Measurements from ENCODE around the gene NIT2.

Gene NIT2

DNA sequence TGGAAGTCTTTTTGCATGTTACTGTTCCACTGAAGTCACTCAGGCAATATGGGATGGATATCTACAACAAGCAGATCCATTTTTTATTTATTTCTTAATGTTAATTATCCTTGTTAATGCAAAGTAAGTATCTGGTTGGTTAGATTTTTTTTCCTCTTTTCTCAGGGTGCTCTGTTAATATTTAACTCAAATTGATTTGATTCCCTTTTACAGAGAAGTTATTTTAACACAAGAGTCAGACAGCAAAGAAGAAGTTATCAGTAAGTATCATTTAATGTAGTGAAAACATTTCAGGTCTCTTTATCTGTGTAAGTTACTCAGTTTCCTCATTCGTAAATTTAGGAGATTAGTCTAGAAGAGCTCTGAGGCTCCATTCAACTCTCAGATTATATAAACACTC is 39.5 kb upstream of the NIT2 start:
- TF ChIP-seq, protein P1, sequence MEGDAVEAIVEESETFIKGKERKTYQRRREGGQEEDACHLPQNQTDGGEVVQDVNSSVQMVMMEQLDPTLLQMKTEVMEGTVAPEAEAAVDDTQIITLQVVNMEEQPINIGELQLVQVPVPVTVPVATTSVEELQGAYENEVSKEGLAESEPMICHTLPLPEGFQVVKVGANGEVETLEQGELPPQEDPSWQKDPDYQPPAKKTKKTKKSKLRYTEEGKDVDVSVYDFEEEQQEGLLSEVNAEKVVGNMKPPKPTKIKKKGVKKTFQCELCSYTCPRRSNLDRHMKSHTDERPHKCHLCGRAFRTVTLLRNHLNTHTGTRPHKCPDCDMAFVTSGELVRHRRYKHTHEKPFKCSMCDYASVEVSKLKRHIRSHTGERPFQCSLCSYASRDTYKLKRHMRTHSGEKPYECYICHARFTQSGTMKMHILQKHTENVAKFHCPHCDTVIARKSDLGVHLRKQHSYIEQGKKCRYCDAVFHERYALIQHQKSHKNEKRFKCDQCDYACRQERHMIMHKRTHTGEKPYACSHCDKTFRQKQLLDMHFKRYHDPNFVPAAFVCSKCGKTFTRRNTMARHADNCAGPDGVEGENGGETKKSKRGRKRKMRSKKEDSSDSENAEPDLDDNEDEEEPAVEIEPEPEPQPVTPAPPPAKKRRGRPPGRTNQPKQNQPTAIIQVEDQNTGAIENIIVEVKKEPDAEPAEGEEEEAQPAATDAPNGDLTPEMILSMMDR (IDR thresholded peaks at IDR 0.05; ENCODE audit: low read depth, low read length, poor library complexity, severe bottlenecking) = no peak
- TF ChIP-seq EZH2phosphoT487 (IDR thresholded peaks at IDR 0.05; ENCODE audit: borderline replicate concordance, low read length) = no peak
- no peaks in the 10 kb centered on the region for H4K20me1 ChIP-seq (ENCODE audit: control insufficient read depth, insufficient read depth, low read depth, low read length)
- no peaks in the 10 kb centered on the region for H3K79me2 ChIP-seq (ENCODE audit: control insufficient read depth, low read length)
- H3K4me2 ChIP-seq (ENCODE audit: low read length) = no peak overlapping the region
- H3K9me2 ChIP-seq (replicated peaks; ENCODE audit: control insufficient read depth, low read length) = no peaks in the 10 kb centered on the region
- H3K4me1 ChIP-seq (ENCODE audit: control insufficient read depth, low read length) = no peaks in the 10 kb centered on the region
- H3K27me3 ChIP-seq (ENCODE audit: control insufficient read depth, low read length) = no peaks in the 10 kb centered on the region
- H3K36me3 ChIP-seq (ENCODE audit: control insufficient read depth, low read length) = peaks cover 10% of the 10 kb centered on the region
- no peak overlapping the region for H3K27ac ChIP-seq (ENCODE audit: low read depth, low read length)
- H3K4me3 ChIP-seq (ENCODE audit: low read length) = no peak overlapping the region
- H3F3A ChIP-seq (ENCODE audit: control insufficient read depth, insufficient read depth) = no peaks in the 10 kb centered on the region
- no peaks in the 10 kb centered on the region for H3K9me3 ChIP-seq (ENCODE audit: control insufficient read depth, insufficient read depth, low read length)

DNA sequence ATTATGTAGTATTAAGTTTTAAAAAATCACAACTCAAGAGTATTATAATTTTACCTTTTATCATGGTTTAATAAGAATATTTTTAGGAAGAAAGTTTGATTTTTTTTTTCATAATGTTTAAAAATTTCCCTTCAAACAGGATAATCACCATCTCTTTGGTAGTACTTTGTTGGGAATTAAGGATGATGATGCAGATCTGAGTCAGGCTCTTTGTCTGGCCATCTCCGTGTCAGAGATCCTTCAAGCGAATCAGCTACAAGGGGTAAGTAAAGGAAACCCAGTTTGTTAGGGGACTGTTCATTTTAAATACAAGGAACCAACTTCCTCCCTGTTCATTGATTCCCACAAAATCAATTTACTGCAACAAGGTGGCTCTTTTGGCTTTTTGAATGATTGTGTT is 36.8 kb upstream of the NIT2 start:
- no peak overlapping the region for H3K4me2 ChIP-seq (ENCODE audit: low read length)
- H3K4me3 ChIP-seq (ENCODE audit: low read length) = no peak overlapping the region
- H3K36me3 ChIP-seq (ENCODE audit: control insufficient read depth, low read length) = peaks cover 5% of the 10 kb centered on the region
- H3K27ac ChIP-seq (ENCODE audit: low read depth, low read length) = no peak overlapping the region
- H4K20me1 ChIP-seq (ENCODE audit: control insufficient read depth, insufficient read depth, low read depth, low read length) = no peaks in the 10 kb centered on the region
- no peaks in the 10 kb centered on the region for H3K27me3 ChIP-seq (ENCODE audit: control insufficient read depth, low read length)
- no peak for TF ChIP-seq EZH2phosphoT487 (IDR thresholded peaks at IDR 0.05; ENCODE audit: borderline replicate concordance, low read length)
- TF ChIP-seq, protein P1 (IDR thresholded peaks at IDR 0.05; ENCODE audit: low read depth, low read length, poor library complexity, severe bottlenecking) = no peak
- no peaks in the 10 kb centered on the region for H3K9me3 ChIP-seq (ENCODE audit: control insufficient read depth, insufficient read depth, low read length)
- H3K9me2 ChIP-seq (replicated peaks; ENCODE audit: control insufficient read depth, low read length) = no peaks in the 10 kb centered on the region
- no peaks in the 10 kb centered on the region for H3K4me1 ChIP-seq (ENCODE audit: control insufficient read depth, low read length)
- no peaks in the 10 kb centered on the region for H3F3A ChIP-seq (ENCODE audit: control insufficient read depth, insufficient read depth)
- H3K79me2 ChIP-seq (ENCODE audit: control insufficient read depth, low read length) = no peaks in the 10 kb centered on the region

- no peaks in the 10 kb centered on the region for H3K9me3 ChIP-seq (ENCODE audit: control insufficient read depth, insufficient read depth, low read length)
- H4K20me1 ChIP-seq (ENCODE audit: control insufficient read depth, insufficient read depth, low read depth, low read length) = no peaks in the 10 kb centered on the region
- no peaks in the 10 kb centered on the region for H3F3A ChIP-seq (ENCODE audit: control insufficient read depth, insufficient read depth)
- H3K36me3 ChIP-seq (ENCODE audit: control insufficient read depth, low read length) = peaks cover 5% of the 10 kb centered on the region
- H3K27ac ChIP-seq (ENCODE audit: low read depth, low read length) = no peak overlapping the region
- H3K4me3 ChIP-seq (ENCODE audit: low read length) = no peak overlapping the region
- H3K79me2 ChIP-seq (ENCODE audit: control insufficient read depth, low read length) = no peaks in the 10 kb centered on the region
- no peak overlapping the region for H3K4me2 ChIP-seq (ENCODE audit: low read length)
- no peaks in the 10 kb centered on the region for H3K9me2 ChIP-seq (replicated peaks; ENCODE audit: control insufficient read depth, low read length)
- TF ChIP-seq EZH2phosphoT487 (IDR thresholded peaks at IDR 0.05; ENCODE audit: borderline replicate concordance, low read length) = no peak
- TF ChIP-seq, protein P1 (IDR thresholded peaks at IDR 0.05; ENCODE audit: low read depth, low read length, poor library complexity, severe bottlenecking) = no peak
- no peaks in the 10 kb centered on the region for H3K4me1 ChIP-seq (ENCODE audit: control insufficient read depth, low read length)
- H3K27me3 ChIP-seq (ENCODE audit: control insufficient read depth, low read length) = no peaks in the 10 kb centered on the region
These were observed 35.5 kb upstream of the NIT2 start for GRCh38 chr3:100299016-100299415.

DNA sequence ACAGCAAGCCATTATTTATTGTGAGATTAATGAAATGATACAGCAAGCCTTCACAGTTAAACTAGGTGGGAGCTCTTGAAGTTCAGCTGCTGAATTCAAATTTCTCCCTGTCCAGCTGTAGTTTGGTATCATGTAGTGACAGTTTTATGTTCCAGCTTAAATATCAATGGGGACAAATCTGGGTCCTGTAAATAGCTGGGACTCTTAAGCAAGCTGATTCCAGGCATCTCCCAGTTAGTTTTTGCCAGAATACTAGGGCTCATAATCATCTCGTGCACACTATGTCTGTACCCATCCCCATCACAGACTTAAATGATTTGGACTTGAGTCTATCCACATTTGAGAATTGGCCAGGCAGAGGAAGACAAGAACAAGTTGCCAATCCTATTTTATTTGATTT is 27.9 kb upstream of the NIT2 start:
- Histone ChIP-seq H4K20me1 (ENCODE audit: control insufficient read depth, insufficient read depth, low read depth, low read length) (no peaks in the 10 kb centered on the region), H3F3A (ENCODE audit: control insufficient read depth, insufficient read depth) (no peaks in the 10 kb centered on the region), H3K9me3 (ENCODE audit: control insufficient read depth, insufficient read depth, low read length) (no peaks in the 10 kb centered on the region), H3K9me2 (replicated peaks; ENCODE audit: control insufficient read depth, low read length) (no peaks in the 10 kb centered on the region), H3K27me3 (ENCODE audit: control insufficient read depth, low read length) (no peaks in the 10 kb centered on the region), H3K27ac (ENCODE audit: low read depth, low read length) (no peak overlapping the region), H3K4me1 (ENCODE audit: control insufficient read depth, low read length) (no peaks in the 10 kb centered on the region), H3K36me3 (ENCODE audit: control insufficient read depth, low read length) (peaks cover 7% of the 10 kb centered on the region; the same call in 1 of the 2 replicates), H3K79me2 (ENCODE audit: control insufficient read depth, low read length) (no peaks in the 10 kb centered on the region), H3K4me3 (ENCODE audit: low read length) (no peak overlapping the region), H3K4me2 (ENCODE audit: low read length) (no peak overlapping the region)
- TF ChIP-seq, protein P1 (IDR thresholded peaks at IDR 0.05; ENCODE audit: low read depth, low read length, poor library complexity, severe bottlenecking) = no peak
- TF ChIP-seq EZH2phosphoT487 (IDR thresholded peaks at IDR 0.05; ENCODE audit: borderline replicate concordance, low read length) = no peak
